HEK293 (cell line): ENCODE measurements around the gene CACHD1.

Experiments used
- CTCF ChIA-PET: fragments of 350-600 bp; formaldehyde crosslinking; extraction: SDS; loops from one replicate; lab custom pipeline; 2021; ENCODE audit warnings: antibody characterized with exemption; lab: Yijun Ruan, JAX
- POLR2A ChIA-PET: fragments of 300-600 bp; formaldehyde crosslinking; extraction: SDS; loops from one replicate; lab custom pipeline; 2020; ENCODE audit warnings: antibody characterized with exemption, inconsistent platforms; lab: Yijun Ruan, JAX
- H3K27ac ChIP-seq: fragments of 200-500 bp; sonication (Bioruptor generic); 2 replicates; pipeline ENCODE4 v1.5.1; 2014; ENCODE audit warnings: low read depth, low read length, control low read depth, inconsistent platforms; ENCODE audit errors: extremely low read depth
- H3K36me3 ChIP-seq, 2 experiments: fragments of 200-500 bp in 1 of 2; sonication (Bioruptor generic) in 1 of 2; 1 replicate in 1 of 2; 2 replicates in 1 of 2; pipeline ENCODE4 v1.5.1; 2014 to 2017; ENCODE audit warnings: inconsistent platforms in 2 of 2, low read length in 2 of 2; ENCODE audit not compliant: control insufficient read depth in 2 of 2, insufficient read depth in 1 of 2
- H3K4me1 ChIP-seq: fragments of 200-500 bp; sonication (Bioruptor generic); 2 replicates; pipeline ENCODE4 v1.5.1; 2014; ENCODE audit warnings: mild to moderate bottlenecking, low read length, inconsistent platforms; ENCODE audit not compliant: control insufficient read depth, insufficient read depth
- H3K4me3 ChIP-seq: 2 replicates; pipeline ENCODE4 v1.5.1; 2011; ENCODE audit warnings: low read depth, mild to moderate bottlenecking, control low read depth, low read length, moderate library complexity
- H3K9me3 ChIP-seq: fragments of 200-500 bp; sonication (Bioruptor generic); 2 replicates; pipeline ENCODE4 v1.5.1; 2014; ENCODE audit warnings: low read depth, low read length, inconsistent platforms; ENCODE audit not compliant: control insufficient read depth, insufficient read depth
- KLF10 ChIP-seq: fragments of 450-650 bp; IDR thresholded peaks from 2 replicates; pipeline ENCODE4 v1.5.1; 2018; ENCODE audit warnings: missing biosample characterization, mild to moderate bottlenecking, missing genetic modification characterization
- SP2 ChIP-seq: fragments of 450-650 bp; formaldehyde crosslinking; IDR thresholded peaks from 2 replicates; pipeline ENCODE4 v1.5.1; 2016; ENCODE audit warnings: missing biosample characterization, missing genetic modification characterization
- TRIM28 ChIP-seq: IDR thresholded peaks from 2 replicates; pipeline ENCODE4 v1.6.1; 2011; ENCODE audit warnings: low read length, control low read depth, borderline replicate concordance
- ZBTB10 ChIP-seq: fragments of 450-650 bp; formaldehyde crosslinking; IDR thresholded peaks from 2 replicates; pipeline ENCODE4 v1.5.1; 2016; ENCODE audit warnings: missing biosample characterization, missing genetic modification characterization
- ZBTB11 ChIP-seq: fragments of 450-650 bp; formaldehyde crosslinking; conservative IDR thresholded peaks from 2 replicates; pipeline ENCODE4 v1.5.1; 2016; ENCODE audit warnings: low read depth, missing biosample characterization, missing genetic modification characterization
- ZNF112 ChIP-seq: fragments of 450-650 bp; formaldehyde crosslinking; IDR thresholded peaks from 2 replicates; pipeline ENCODE4 v1.5.0; 2017; ENCODE audit warnings: missing biosample characterization, missing genetic modification characterization
- ZNF157 ChIP-seq: fragments of 450-650 bp; formaldehyde crosslinking; IDR thresholded peaks from 2 replicates; pipeline ENCODE4 v1.5.1; 2016; ENCODE audit warnings: missing biosample characterization, missing genetic modification characterization
- ZNF24 ChIP-seq: fragments of 450-650 bp; formaldehyde crosslinking; IDR thresholded peaks from 2 replicates; pipeline ENCODE4 v1.5.1; 2016; ENCODE audit warnings: missing biosample characterization, missing genetic modification characterization
- ZNF391 ChIP-seq: fragments of 450-650 bp; formaldehyde crosslinking; IDR thresholded peaks from 2 replicates; pipeline ENCODE4 v1.5.1; 2016; ENCODE audit warnings: low read depth, missing biosample characterization, missing genetic modification characterization, borderline replicate concordance
- ZNF600 ChIP-seq: fragments of 450-650 bp; formaldehyde crosslinking; IDR thresholded peaks from 2 replicates; pipeline ENCODE4 v1.5.1; 2016; ENCODE audit warnings: missing biosample characterization, missing genetic modification characterization
- ZNF791 ChIP-seq: fragments of 450-650 bp; formaldehyde crosslinking; IDR thresholded peaks from 2 replicates; pipeline ENCODE4 v1.5.1; 2016; ENCODE audit warnings: missing biosample characterization, missing genetic modification characterization
- ZNF792 ChIP-seq: fragments of 450-650 bp; formaldehyde crosslinking; IDR thresholded peaks from 2 replicates; pipeline ENCODE4 v1.5.1; 2016; ENCODE audit warnings: missing biosample characterization, missing genetic modification characterization
- ZSCAN23 ChIP-seq: fragments of 450-650 bp; formaldehyde crosslinking; IDR thresholded peaks from 2 replicates; pipeline ENCODE4 v1.5.1; 2016; ENCODE audit warnings: missing biosample characterization, missing genetic modification characterization
- TF ChIP-seq, protein P1 (sequence below): fragments of 450-650 bp; formaldehyde crosslinking; IDR thresholded peaks from 2 replicates; pipeline ENCODE4 v1.5.1; 2017; ENCODE audit warnings: missing biosample characterization, missing genetic modification characterization
- TF ChIP-seq, protein P2 (sequence below): fragments of 450-650 bp; formaldehyde crosslinking; IDR thresholded peaks from 2 replicates; pipeline ENCODE4 v1.5.1; 2016; ENCODE audit warnings: missing biosample characterization, missing genetic modification characterization
- TF ChIP-seq, protein P3 (sequence below): fragments of 450-650 bp; formaldehyde crosslinking; IDR thresholded peaks from 2 replicates; pipeline ENCODE4 v1.5.1; 2016; ENCODE audit warnings: missing biosample characterization, missing genetic modification characterization

Gene CACHD1

GRCh38 chr1:64516301-64516700, 46.4 kb downstream of the CACHD1 start (continued):
- TF ChIP-seq, protein P1, sequence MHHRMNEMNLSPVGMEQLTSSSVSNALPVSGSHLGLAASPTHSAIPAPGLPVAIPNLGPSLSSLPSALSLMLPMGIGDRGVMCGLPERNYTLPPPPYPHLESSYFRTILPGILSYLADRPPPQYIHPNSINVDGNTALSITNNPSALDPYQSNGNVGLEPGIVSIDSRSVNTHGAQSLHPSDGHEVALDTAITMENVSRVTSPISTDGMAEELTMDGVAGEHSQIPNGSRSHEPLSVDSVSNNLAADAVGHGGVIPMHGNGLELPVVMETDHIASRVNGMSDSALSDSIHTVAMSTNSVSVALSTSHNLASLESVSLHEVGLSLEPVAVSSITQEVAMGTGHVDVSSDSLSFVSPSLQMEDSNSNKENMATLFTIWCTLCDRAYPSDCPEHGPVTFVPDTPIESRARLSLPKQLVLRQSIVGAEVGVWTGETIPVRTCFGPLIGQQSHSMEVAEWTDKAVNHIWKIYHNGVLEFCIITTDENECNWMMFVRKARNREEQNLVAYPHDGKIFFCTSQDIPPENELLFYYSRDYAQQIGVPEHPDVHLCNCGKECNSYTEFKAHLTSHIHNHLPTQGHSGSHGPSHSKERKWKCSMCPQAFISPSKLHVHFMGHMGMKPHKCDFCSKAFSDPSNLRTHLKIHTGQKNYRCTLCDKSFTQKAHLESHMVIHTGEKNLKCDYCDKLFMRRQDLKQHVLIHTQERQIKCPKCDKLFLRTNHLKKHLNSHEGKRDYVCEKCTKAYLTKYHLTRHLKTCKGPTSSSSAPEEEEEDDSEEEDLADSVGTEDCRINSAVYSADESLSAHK, result no peak
- TF ChIP-seq ZNF157, result no peak
- TF ChIP-seq ZNF112 (tag by site-specific recombination), result no peak
- TF ChIP-seq, protein P2, sequence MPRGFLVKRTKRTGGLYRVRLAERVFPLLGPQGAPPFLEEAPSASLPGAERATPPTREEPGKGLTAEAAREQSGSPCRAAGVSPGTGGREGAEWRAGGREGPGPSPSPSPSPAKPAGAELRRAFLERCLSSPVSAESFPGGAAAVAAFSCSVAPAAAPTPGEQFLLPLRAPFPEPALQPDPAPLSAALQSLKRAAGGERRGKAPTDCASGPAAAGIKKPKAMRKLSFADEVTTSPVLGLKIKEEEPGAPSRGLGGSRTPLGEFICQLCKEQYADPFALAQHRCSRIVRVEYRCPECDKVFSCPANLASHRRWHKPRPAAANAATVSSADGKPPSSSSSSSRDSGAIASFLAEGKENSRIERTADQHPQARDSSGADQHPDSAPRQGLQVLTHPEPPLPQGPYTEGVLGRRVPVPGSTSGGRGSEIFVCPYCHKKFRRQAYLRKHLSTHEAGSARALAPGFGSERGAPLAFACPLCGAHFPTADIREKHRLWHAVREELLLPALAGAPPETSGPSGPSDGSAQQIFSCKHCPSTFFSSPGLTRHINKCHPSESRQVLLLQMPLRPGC (tag by site-specific recombination), result 0 out of 2 replicates have a peak, but pooled peaks have one; percentile 32
- TF ChIP-seq, protein P3, sequence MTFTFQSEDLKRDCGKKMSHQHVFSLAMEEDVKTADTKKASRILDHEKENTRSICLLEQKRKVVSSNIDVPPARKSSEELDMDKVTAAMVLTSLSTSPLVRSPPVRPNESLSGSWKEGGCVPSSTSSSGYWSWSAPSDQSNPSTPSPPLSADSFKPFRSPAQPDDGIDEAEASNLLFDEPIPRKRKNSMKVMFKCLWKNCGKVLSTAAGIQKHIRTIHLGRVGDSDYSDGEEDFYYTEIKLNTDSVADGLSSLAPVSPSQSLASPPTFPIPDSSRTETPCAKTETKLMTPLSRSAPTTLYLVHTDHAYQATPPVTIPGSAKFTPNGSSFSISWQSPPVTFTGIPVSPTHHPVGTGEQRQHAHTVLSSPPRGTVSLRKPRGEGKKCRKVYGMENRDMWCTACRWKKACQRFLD (tag by site-specific recombination), result no peak
- no peak for TF ChIP-seq KLF10
- peak; percentile 52; the same call in 1 of the 2 replicates for TF ChIP-seq ZNF600 (tag by site-specific recombination)
- TF ChIP-seq ZNF791 (tag by site-specific recombination), result no peak
- TF ChIP-seq ZNF391, result no peak
- no peak for TF ChIP-seq ZNF792 (tag by site-specific recombination)
- TF ChIP-seq SP2 (tag by site-specific recombination), result no peak
- TF ChIP-seq ZBTB10 (tag by site-specific recombination), result no peak
- TF ChIP-seq TRIM28, result no peak
- TF ChIP-seq ZSCAN23 (tag by site-specific recombination), result no peak

GRCh38 chr1:64516803-64517568, 47.1 kb downstream of the CACHD1 start:
- Histone ChIP-seq H3K4me3 (no peak overlapping the region), H3K9me3 (no peaks in the 10 kb centered on the region), H3K27ac (no peak overlapping the region), H3K36me3 (no peaks in the 10 kb centered on the region), H3K4me1 (peaks cover 40% of the 10 kb centered on the region)
- CTCF ChIA-PET, result interaction anchor here (0.7 to 1.6 kb wide), 2 partner anchors 34 to 248 kb away, joined by 3 read pairs; no protein-coding TSS in a partner anchor
- POLR2A ChIA-PET, result interaction anchor here (1.0 kb wide), 1 partner anchor 11 kb away, joined by 4 read pairs; no protein-coding TSS in a partner anchor
- TF ChIP-seq ZNF24 (tag by site-specific recombination) (no peak), ZBTB11 (tag by site-specific recombination) (no peak), TRIM28 (0 out of 2 replicates have a peak, but pooled peaks have one; percentile 14)
